NCI-H524 (cell line): Measurements from ENCODE around the gene ASZ1.
A peak's percentile ranks its signal among the peaks of the same experiment; 100 is the strongest.

Source experiments
- DNase-seq, 2 experiments: peaks; one replicate each; lab custom pipeline; 2025; lab: John Stamatoyannopoulos, UW

The ASZ1 gene

GRCh38 chr7:117338020-117338419 lies 89.3 kb downstream of the ASZ1 start:
- DNase-seq, result no peak

GRCh38 chr7:117333168-117333567 lies 94.1 kb downstream of the ASZ1 start:
- no peak for DNase-seq

DNA sequence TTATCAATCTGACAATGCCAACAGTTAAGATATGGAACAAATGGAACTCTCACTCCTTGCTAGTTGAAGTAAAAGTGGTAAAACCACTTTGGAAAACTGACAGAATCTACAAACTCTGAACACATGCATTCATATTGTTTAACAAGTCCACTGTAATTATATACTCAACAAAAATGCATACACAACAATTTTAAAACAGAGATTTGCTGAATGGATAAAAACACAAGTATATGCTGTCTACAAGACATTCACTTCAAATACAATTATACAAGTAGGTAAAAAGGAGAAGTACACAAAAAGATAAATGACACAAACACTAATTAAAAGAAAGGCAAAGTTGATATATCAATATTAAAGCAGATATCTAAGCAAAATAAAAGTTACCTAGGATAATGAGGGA lies 95.3 kb downstream of the ASZ1 start:
- DNase-seq, result no peak

DNA sequence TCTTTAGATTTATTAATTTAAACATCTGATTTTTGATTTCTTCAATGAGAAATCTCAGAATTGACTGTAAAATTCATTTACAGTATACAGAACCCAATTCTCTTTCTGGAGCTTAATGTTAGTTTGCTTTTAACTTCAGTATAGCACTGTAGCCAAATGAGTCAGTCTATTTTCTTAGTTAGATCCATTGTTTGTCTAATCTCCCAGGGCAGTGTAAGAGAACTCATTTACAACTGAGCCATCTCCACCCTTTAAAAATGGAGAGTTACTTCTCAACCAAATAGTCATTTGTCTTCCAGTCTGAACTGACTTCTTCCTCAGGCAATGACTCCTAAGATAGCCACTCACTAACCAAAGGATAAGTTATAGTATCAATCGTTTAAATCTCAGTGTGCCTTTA lies 101.5 kb downstream of the ASZ1 start:
- no peak for DNase-seq

- DNase-seq, result no peak
These were observed 102.3 kb downstream of the ASZ1 start for GRCh38 chr7:117324960-117325359.

GRCh38 chr7:117323851-117324711 lies 103.2 kb downstream of the ASZ1 start:
- peak; percentile 23 to 32 for DNase-seq

DNA sequence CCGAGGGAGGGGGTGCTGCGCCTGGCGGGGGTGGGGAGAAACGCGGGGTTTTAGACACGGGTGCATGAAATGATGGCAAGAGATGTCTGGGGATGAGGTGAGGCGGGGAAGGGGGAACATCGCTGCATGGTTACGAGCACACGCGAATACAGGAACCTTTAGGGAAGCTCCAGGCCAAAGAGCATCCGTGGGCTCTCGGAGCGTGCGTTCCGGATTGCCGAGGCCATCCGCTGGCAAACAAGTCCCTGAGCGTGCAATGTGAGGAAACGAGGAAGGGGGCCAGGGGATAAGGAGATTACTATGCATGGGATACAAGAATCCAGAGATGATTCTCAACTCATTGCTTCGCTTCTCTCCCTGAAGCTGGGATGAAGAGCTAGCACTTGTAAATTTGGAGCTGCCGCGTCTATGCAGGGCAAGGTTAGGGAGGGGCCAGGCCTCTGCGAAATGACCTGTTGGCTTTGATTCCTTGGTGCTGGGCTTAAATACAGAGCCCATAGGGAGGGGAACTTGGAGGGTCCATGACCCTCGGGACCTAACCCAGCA lies 103.9 kb downstream of the ASZ1 start:
- peak in 1 of 2 experiments; percentile 38 for DNase-seq

DNA sequence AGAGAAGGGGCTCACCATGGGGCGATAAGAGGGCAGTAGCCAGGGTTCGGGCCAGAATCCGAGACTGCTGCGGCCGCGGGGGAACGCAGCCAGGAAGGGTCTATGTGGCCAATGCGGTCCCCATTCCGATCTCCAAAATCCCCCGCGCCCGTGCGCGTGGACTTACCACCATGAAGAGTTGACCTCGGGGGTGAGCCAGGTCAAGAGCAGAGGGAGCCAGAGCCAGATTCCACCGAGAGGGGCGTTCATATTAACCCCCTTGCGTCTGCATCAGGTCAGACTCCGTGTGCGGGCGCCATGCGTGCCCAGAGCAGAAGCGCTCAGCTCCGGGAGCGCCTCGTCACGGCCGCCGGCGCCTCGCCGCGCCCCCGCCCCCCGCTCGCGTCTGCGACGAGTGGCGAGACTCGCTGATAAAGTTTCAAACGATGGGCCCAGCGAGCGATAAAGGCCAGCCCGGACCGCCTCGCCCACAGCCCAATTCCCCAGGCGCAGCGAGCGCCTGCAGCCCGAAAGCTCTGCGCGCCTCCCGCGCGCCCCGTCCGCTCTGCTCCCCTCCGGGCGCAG lies 104.5 kb downstream of the ASZ1 start, which contains the start of gene WNT2:
Gene WNT2, minus strand, starts transcription at position 318 of the 564 bp plus-strand sequence. Its CDS starts 69 bp downstream, at position 249.
- peak in 1 of 2 experiments; percentile 38 for DNase-seq

GRCh38 chr7:117320523-117320922 lies 106.8 kb downstream of the ASZ1 start:
- no peak for DNase-seq

DNA sequence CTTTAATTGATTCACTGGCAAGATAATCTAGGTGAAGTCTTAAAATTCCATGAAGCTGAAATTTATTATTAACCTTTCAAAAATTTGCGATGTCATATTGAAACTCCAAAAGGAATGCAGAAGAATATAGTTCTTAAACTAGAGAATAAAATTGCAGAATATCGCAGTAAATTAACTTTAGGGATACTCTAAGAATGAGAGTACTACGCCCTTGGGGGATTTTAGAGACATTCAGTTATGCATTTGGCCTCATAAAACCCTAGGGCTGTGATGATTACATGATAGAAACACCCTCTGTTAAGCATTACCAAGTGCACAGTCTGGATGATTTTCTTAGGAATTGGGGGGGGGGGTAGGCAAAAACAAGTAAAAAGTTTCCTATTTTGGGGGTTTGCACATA lies 108.1 kb downstream of the ASZ1 start:
- no peak for DNase-seq

GRCh38 chr7:117313582-117313981 lies 113.7 kb downstream of the ASZ1 start:
- DNase-seq, result no peak
